Mesothelial cell of epicardium (in vitro differentiated cells): ENCODE data around the gene ALKBH3. TPM values are rescaled to one million over a fixed set of nuclear protein-coding genes. Genes with fewer than 3 reads are reported as not detected.

Experiments used
- DNase-seq, 2 experiments: peaks; one replicate each; pipeline ENCODE4 v3.0.0; 2021; ENCODE audit warnings: low spot score in 2 of 2; ENCODE audit not compliant: unreplicated experiment in 2 of 2
- H3K27ac Mint-ChIP-seq: 2 replicates; pipeline ENCODE4 v1.8.0; 2021; ENCODE audit warnings: mixed read lengths
- H3K27me3 Mint-ChIP-seq: 2 replicates; pipeline ENCODE4 v1.8.0; 2021; ENCODE audit warnings: low read depth, mixed read lengths
- H3K36me3 Mint-ChIP-seq: 2 replicates; pipeline ENCODE4 v1.8.0; 2021; ENCODE audit warnings: mixed read lengths
- H3K4me1 Mint-ChIP-seq: 2 replicates; pipeline ENCODE4 v1.8.0; 2021; ENCODE audit warnings: mixed read lengths
- H3K4me3 Mint-ChIP-seq: 2 replicates; pipeline ENCODE4 v1.8.0; 2021; ENCODE audit warnings: mild to moderate bottlenecking, moderate library complexity, mixed read lengths
- H3K9me3 Mint-ChIP-seq: 2 replicates; pipeline ENCODE4 v1.8.0; 2021; ENCODE audit warnings: mixed read lengths
- total RNA-seq: library from RNA; stranded (reverse); gene quantifications from 3 replicates; pipeline ENCODE4 v1.2.1, GENCODE V29; 2021
- TF ChIP-seq, protein P1 (sequence below): fragments of 200-600 bp; sonication (generic); IDR thresholded peaks from one replicate; pipeline ENCODE4 v1.5.0; 2021; ENCODE audit warnings: antibody characterized with exemption; ENCODE audit not compliant: unreplicated experiment

ALKBH3 gene
- total RNA-seq, 1 donor from 2014 or later: 24.3 TPM

DNA sequence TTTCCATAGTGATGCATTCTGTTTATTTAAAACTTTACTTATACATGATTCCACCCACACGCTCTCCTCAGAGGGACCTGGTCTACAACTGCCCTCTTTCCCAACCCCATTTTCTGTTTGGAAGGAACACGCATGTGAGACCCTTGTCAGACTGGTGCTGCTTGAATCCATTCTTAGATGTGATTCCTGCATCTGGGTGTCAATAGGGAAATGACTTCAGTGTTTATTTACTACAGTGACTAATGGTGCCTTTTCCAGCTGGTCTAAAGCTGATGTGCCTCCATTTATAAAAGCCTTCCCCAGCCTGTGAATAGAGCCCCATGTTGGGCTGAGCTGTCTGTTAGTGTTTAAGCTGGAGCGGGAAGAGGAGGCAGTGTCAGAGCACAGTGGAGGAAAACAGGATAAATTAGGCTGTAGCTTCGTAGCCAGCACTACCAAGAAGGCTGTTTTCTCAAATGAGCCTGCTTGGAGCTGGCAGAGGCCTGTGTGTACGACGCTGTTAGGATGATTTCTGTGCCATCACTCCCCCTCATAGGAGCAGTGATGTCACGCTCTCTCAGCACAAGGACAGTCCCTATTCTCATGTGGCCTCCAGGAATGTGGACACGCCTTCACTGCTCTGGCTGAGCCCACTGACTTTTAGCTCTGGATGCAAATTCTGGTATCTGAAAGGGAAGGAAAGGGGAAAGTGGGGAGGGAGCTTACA is 42.9 kb downstream of the ALKBH3 start:
- no peaks in the 10 kb centered on the region for H3K9me3 Mint-ChIP-seq
- H3K4me1 Mint-ChIP-seq: peaks cover 16% of the 10 kb centered on the region
- H3K4me3 Mint-ChIP-seq: no peak overlapping the region
- H3K36me3 Mint-ChIP-seq: peaks cover 11% of the 10 kb centered on the region
- peak overlapping the region; percentile 64 for H3K27ac Mint-ChIP-seq
- H3K27me3 Mint-ChIP-seq: no peaks in the 10 kb centered on the region
- no peak for DNase-seq
- TF ChIP-seq, protein P1, sequence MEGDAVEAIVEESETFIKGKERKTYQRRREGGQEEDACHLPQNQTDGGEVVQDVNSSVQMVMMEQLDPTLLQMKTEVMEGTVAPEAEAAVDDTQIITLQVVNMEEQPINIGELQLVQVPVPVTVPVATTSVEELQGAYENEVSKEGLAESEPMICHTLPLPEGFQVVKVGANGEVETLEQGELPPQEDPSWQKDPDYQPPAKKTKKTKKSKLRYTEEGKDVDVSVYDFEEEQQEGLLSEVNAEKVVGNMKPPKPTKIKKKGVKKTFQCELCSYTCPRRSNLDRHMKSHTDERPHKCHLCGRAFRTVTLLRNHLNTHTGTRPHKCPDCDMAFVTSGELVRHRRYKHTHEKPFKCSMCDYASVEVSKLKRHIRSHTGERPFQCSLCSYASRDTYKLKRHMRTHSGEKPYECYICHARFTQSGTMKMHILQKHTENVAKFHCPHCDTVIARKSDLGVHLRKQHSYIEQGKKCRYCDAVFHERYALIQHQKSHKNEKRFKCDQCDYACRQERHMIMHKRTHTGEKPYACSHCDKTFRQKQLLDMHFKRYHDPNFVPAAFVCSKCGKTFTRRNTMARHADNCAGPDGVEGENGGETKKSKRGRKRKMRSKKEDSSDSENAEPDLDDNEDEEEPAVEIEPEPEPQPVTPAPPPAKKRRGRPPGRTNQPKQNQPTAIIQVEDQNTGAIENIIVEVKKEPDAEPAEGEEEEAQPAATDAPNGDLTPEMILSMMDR: no peak

DNA sequence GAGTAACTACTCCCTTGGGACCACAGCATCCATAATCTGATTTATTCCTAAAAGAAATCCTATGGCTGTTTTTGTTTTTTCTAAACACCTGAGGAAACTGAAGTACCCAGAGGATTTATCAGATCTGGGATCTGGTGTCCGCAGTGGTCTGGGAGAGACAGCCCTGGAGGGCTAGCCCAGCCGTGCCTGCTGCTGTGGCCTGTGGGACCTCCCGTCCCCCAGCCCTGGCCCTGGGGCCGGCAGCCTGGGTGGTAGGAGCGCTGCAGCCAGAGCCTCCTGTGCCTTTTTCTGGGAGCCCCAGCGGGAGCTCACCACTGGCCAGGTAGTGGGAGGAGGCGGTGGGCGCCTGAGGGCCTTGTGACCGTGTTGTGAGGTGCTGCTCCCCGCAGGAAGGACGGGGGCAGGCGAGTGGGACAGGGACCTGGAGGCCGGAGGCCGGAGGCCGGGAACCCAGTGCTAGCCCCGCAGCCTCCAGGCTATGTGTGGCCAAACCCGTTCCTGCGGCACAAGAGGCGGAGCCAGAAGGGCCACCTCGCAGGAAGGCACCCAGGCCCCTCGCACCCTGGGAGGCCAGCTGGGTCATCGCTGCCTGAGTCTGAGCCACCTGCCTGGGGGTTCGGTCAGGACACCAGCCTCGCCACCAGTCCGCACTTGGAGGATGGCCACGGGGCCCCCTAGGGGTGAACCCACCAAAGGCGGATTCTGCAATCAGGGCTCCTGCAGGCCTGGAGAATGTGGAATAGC is 43.7 kb downstream of the ALKBH3 start:
- H3K27ac Mint-ChIP-seq: peak overlapping the region; percentile 64
- no peak overlapping the region for H3K4me3 Mint-ChIP-seq
- TF ChIP-seq, protein P1: no peak
- no peaks in the 10 kb centered on the region for H3K9me3 Mint-ChIP-seq
- H3K27me3 Mint-ChIP-seq: no peaks in the 10 kb centered on the region
- peaks cover 11% of the 10 kb centered on the region for H3K36me3 Mint-ChIP-seq
- DNase-seq: no peak
- H3K4me1 Mint-ChIP-seq: peaks cover 16% of the 10 kb centered on the region

DNA sequence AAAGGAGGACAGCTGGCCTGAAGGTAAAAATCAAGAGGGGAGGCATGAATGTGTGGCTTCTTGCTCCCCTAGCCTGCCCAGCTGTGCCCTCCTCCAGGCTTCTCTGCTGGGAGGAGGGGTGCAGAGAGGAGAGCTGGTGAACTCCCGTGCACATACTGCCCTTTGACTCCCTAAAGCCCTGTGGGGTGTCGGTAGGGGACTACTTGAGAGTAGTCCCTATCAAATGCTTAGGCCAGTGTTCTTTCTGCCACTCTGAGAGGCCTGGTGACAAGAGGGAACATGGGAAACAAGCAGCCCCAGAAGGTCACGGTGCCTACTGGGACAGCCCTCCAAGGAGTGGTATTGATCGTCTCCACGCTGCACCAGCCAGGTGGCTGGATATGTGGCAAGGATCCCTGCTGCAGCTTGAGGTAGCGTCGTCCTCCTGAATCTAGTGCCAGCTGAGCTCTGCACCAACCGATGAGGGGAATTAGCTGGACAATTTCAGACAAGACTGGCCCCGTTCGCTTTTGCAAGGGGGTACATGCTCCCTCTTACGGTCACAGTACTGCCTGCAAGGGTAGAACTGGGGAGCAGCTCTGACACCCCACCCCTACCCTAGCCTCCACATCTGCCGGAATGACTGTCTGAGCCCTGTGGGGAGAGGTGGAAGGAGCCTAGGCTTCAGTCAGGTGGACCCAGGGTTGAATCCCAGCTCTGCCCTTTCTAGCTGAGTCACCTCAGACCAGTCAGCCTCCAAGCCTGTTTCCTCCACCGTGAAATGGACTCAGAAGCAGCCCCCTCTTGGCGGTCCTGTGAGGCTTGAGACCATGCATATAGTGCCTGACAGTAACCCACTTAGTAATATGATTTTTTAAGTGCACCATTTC is 44.7 kb downstream of the ALKBH3 start:
- Mint-ChIP-seq H3K4me1 (peaks cover 16% of the 10 kb centered on the region), H3K9me3 (no peaks in the 10 kb centered on the region), H3K27ac (no peak overlapping the region), H3K36me3 (peaks cover 6% of the 10 kb centered on the region), H3K4me3 (no peak overlapping the region), H3K27me3 (no peaks in the 10 kb centered on the region)
- TF ChIP-seq, protein P1: no peak
- no peak for DNase-seq

DNA sequence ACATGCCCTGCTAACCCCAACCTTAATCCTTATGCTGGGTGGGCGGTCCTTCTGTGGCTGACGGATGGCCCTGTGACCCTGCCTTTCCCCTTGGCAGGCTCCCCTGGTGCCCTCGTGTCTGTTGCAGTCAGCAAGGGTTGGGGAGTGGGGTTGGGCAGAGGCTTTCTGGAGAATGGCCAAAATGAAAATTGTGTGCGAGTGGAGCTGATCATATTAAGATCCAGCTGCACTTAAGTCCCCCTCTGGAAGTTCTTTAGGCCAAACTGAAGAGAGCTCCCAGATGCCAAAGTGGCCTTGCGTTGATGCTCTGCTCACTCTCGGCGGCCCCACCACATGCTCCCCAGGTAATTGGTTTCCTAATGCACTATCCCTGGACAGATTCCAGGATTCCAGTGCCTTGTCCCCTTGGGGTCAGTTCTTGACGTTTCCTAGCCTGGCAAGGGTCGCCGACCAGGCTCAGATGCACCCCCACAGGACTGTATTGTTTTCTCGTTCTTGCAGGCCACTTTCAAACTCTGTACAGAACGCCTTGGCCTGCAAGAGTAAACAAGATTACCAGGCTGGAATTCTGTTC is 45.4 kb downstream of the ALKBH3 start:
- H3K9me3 Mint-ChIP-seq: no peaks in the 10 kb centered on the region
- no peak for DNase-seq
- no peaks in the 10 kb centered on the region for H3K27me3 Mint-ChIP-seq
- peaks cover 2% of the 10 kb centered on the region for H3K36me3 Mint-ChIP-seq
- H3K4me3 Mint-ChIP-seq: no peak overlapping the region
- H3K4me1 Mint-ChIP-seq: peaks cover 16% of the 10 kb centered on the region
- H3K27ac Mint-ChIP-seq: no peak overlapping the region
- TF ChIP-seq, protein P1: no peak

DNA sequence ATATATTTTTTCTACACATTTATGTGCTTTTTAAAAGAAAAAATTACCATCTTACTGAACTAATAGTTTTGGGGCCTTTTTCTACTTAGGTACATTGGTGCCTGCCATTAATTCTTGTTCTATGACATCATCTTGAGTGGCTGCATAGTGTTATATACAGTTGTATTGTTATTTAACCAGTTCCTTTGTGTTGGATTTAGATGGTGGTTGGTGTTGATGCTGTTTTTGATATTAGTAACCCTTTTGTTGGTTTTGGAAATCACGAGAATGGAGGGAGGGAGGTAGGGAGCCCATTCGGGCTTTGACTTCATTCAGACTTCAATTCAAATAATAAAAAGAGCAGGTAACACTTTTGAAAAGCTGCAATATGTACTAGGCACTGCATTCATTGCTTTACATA is 46.4 kb downstream of the ALKBH3 start:
- Mint-ChIP-seq H3K4me3 (no peak overlapping the region), H3K4me1 (peaks cover 16% of the 10 kb centered on the region), H3K36me3 (no peaks in the 10 kb centered on the region), H3K27ac (no peak overlapping the region), H3K27me3 (no peaks in the 10 kb centered on the region), H3K9me3 (no peaks in the 10 kb centered on the region)
- DNase-seq: no peak
- TF ChIP-seq, protein P1: no peak
